GM21576 (cell line): ENCODE measurements around the gene DMXL1.
"Not testable (repeated sequence)": the region's sequence is repeated elsewhere in the genome, so short reads cannot be mapped to it uniquely, and the experiment has no call there.

Experiments used
- ATAC-seq: cut with Tn5 transposase; IDR thresholded peaks from one replicate; pipeline ENCODE4 v1.9.1; 2021; ENCODE audit warnings: mild to moderate bottlenecking, moderate library complexity; ENCODE audit not compliant: unreplicated experiment

The DMXL1 gene

DNA sequence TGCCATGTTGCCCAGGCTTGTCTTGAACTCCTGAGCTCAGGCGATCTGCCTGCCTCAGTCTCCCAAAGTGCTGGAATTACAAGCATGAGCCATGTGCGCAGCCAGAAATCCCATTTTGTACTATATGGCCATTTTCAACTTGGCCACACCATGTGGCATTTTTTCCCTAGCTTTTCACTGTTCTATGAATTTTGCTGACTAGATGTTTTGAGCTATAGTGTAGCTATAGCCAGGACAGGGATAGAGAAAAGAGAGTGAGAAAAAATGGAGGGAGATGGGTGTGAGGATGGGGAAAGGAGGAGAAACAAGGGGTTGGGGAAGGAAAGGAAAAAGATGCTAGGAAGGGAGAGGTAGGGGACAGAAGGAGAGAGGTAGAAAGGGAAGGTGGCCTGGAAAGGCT lies 46.4 kb downstream of the DMXL1 start:
- ATAC-seq: no peak

DNA sequence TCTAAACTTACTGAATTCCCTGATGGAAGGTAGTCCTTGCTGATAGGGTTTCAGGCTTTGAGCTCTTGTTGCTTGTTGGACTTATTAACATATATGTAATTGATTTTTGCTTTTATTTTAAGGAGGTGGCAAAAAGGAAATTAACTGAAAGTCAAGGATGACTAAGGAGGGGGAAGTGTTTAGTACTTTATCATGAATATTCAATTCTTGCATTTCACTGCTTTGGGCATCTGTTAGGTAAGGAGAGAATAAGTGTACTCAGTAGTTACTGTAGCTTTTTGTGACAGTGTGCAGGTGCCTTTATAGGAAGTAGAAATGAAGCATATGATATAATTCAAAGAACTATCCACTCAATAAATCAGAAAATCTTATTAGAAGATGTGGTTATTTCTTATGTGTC lies 47.1 kb downstream of the DMXL1 start:
- ATAC-seq: no peak

DNA sequence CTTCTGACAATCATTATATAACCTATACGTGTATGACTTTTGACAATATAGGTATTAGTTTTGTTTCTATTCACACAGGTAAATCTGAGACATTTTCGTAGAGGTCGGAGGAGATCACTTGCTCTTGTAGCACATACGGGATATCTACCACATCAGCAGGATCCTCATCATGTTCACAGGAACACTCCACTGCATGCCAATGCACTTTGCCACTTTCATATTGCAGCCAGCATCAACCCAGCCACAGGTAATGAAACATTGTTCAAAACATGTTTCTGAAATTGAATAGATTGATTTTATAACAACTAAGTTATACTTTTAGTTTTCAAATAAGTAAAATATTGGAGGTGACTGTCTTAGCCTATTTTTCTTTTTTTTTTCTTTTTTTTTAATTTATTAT lies 50.0 kb downstream of the DMXL1 start:
- ATAC-seq: no peak

DNA sequence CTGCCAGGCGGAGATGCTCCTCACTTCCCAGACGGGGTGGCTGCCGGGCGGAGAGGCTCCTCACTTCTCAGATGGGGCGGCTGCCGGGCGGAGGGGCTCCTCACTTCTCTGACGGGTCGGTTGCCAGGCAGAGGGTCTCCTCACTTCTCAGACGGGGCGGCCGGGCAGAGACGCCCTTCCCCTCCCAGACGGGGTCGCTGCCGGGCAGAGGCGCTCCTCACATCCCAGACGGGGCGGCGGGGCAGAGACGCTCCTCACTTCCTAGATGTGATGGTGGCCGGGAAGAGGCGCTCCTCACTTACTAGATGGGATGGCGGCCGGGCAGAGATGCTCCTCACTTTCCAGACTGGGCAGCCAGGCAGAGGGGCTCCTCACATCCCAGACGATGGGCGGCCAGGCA lies 51.6 kb downstream of the DMXL1 start:
- ATAC-seq: not testable (repeated sequence)

DNA sequence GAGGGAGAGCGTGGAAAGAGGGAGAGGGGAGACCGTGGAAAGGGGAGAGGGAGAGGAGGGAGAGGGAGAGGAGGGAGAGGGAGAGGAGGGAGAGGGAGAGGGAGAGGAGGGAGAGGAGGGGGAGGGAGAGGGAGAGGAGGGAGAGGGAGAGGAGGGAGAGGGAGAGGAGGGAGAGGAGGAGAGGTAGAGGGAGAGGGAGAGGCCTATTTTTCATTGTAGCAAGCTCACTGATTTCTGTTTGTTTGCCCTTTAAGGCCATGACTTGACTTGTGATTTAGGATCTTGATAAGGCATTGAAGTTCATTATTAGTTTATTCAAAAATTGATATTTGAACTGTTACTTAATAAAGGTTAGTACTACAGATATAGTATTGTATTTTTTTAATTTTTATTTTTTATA lies 52.4 kb downstream of the DMXL1 start:
- ATAC-seq: no peak

DNA sequence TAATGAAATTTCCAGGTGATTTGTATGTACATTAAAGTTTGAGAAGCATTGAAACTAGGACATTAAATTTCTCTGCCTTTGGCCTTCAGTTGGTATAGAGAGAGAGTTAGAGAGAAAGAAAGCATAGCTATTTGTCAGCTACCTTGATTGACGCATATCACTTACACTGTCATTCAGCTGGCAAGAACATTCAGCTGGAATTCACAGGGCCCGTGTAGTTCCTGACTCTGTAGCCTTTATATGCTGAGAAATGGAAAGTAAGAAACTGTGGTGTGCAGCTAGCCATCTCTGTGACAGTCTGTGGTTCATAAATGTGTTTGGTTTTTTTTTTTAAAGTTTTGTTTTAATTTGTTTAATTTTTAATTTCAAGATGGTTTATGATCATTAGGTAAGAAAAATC lies 58.9 kb downstream of the DMXL1 start:
- ATAC-seq: no peak

DNA sequence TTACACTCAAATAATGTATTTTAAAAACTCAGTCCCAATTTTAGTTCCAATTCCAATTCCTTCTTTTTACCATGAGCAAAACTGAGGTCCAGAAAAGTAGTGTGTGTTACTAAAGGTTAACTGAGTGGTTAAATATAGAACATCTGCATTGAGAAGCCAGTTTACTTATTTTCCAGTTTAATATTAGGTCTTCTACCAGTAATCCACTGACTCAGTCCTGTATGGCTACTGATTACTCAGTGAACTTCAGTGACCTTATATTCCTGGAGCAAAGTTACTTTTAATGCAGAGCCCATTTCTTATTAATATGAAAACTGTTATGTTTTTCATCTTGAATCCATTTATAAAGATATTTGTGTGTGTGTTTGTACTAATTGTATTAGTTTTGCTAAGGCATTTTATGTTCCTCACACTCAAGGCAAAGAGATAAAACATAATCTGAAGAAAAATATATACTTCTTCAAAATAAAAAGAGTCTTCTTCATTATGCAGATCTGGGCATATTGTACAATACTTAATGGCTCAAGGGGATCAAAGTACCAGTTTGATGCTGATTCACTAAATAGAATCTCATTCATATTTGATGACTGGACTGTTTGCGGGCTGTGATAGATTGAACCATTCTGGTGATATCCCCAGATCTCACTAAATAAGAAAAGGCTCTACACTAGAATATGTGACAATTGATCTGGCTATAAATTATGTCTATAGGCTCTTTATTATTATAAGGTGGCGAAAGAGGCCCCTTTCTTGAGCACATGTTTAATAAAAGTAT lies 60.8 kb downstream of the DMXL1 start:
- ATAC-seq: no peak

DNA sequence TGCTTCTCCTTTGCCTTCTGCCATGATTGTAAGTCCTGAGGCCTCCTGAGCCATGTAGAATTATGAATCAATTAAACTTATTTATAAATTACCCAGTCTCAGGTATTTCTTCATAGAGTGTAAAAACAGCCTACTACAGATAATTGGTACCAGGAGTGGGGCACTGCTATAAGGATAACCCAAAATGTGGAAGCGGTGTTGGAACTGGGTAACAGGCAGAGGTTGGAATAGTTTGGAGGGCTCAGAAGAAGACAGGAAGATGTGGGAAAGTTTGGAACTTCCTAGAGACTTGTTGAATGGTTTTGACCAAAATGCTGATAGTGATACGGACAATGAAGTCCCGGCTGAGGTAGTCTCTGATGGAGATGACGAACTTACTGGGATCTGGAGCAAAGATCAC lies 64.9 kb downstream of the DMXL1 start:
- ATAC-seq: not testable (repeated sequence)

DNA sequence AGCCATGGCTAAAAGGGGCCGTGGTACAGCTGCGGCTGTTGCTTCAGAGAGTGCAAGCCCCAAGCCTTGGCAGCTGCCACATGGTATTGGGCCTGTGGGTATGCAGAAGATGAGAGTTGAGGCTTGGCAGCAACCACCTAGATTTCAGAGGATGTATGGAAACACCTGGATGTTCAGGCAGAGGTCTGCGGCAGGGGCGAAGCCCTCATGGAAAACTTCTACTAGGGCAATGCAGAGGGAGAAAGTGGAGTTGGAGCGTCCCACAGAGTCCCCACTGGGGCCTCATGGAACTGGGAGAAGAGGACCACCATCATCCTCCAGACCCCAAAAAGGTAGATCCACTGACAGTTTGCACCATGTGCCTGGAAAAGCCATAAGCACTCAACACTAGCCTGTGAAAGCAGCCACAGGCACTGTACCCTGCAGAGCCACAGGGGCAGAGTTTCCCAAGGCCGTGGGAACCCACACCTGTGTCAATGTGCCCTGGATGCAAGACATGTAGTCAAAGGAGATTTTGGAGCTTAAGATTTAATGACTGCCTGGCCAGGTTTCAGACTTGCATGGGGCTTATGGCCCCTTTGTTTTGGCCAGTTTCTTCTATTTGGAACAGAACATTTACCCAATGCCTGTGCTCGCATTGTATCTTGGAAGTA lies 65.9 kb downstream of the DMXL1 start:
- no peak for ATAC-seq

DNA sequence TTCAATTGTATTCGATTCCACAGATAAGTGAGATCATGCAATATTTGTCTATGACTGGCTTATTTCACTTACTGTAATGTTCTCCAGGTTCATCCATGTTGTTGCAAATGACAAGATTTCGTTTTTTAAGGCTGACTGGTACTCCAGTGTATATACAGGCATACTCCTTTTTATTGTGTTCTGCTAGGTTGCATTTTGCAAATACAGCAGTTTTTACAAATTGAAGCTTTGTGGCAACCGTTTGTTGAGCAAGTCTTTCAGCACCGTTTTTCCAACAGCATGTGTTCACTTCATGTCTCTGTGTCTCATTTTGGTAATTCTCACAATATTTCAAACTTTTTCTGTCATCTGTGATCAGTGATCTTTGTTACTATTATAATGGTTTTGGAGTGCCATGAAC lies 82.7 kb downstream of the DMXL1 start:
- ATAC-seq: no peak

DNA sequence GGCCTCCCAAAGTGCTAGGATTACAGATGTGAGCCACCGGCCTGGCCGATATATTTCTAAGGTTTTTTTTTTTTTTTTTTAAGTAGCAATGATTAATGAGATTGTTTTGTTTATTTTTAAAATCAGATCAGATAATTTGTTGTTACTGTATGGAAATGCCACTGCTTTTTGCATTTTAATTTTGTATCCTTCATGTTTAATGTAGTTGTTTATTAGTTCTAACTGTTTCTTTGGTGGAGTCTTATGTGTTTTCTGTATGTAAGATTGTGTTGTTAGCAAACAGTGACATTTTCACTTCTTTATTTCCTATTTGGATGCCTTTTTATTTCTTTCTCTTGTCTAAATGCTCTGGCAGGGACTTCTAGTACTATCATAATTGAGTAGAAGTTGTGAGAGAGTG lies 87.3 kb downstream of the DMXL1 start:
- no peak for ATAC-seq

DNA sequence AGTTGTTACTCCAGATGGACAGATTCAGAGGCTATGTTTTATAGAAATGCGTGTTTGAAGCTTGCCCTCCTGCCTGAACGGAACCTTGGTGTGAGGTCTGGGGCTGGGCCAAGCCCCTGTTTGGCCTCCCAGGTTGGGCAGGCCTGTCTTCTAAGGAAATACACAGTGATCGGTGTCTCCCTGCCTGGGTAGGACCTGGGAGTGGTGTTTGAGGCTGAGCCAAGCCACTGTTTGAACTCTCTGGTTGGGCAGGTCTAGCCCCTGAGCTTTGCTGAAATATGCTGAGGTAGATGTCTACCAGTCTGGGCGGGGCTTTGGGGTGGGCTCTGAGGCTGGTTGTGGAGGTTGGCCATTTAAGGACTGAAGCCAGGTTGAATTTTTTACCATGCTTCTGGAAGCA lies 90.5 kb downstream of the DMXL1 start:
- ATAC-seq: no peak

DNA sequence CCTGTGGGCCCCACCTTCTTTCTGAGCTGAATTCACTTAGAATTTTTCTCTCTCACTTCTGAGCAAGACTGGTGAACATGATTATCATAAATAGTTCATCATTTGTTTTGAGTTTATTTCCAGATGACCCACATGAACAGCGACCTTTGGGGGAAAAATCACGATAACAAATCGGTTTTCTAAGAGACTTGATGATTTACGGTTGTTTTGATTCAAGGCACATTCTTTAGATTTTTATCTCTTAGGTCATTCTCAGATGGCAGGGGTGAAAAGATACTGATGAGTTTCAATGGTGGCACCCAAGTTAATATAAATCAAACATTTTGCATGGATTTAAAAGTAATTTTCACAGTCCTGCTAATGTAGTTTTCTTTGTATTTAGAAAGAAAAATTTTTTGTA lies 95.1 kb downstream of the DMXL1 start:
- ATAC-seq: no peak

DNA sequence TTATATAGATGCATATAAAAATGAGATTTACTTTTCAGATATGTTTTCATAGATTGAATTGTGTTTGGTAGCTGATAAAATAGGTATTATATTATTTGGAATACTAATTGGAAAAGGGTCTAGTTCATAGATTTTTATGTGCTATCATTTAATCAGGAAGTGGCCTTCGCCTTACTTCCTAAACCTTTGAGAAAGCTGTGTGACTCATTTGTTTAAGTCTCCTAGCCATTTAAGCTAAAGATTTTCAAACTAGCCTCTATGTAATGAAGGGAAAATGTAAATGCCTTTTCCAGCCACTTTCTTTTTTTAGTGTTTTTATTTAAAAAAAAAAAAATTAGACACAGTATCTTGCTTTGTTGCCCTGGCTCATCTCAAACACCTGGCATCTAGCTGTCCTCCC lies 97.5 kb downstream of the DMXL1 start:
- ATAC-seq: no peak

DNA sequence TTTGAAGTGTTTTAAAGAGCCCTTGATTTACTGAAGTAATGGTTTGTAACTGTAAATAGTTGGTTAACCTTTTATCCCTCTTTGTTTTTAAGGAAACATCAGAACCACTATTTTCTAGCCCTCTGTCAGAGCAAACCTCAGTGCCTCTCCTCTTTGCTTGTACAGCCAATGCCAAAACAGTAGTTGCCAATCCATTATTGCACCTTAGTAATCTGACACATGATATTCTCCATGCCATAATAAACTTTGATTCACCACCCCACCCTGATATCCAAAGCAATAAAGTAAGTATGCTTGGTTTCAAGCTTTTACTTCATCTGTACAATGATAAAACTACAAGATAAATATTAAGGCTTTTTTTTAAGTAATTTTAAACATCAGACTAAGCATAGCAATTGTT lies 100.8 kb downstream of the DMXL1 start:
- ATAC-seq: no peak

DNA sequence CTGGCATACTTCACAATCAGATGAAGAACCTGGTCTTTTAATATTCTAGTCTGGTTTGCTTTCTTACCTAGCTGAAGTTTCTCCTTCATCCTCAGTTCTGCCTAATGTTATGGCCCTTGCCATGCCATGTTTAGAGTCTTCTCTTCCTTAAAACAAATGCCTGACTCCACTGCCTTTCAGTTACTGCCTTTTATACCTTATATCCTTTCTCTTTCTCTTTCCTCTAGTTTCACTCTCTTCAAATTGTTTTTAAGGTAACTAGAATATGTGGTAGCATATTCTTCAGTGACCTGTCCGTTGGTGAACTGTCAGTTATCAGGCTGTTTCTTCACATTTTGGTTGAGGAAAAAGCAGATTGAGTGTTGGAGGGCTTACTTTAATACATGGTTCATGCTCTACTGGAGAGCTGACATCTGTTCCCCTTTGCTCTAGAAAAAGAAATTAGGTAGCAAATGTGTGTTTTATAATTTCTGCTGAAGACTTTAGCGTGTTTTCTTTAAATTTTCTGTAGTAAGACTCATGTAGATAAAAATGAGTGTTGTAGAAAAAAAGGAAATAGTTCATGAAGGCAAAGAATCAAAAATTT lies 103.8 kb downstream of the DMXL1 start:
- ATAC-seq: no peak

DNA sequence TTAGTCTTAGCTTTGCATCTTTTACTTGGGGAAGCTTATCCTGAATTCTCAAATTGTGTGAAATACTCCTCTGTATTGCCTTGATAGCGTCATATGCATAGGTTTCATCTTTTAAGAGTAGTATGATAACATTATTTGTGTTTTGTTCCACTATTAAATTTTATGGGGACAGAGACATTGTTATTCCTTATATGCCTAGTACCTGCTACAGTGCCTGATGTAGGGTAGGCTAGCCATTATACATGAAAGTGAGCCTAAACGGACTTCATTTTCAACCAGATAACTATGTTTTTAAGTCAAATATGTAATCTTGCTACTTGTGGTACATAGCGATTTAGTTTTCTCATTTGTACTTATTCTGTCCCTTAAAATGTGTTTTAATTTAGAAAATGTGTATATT lies 105.9 kb downstream of the DMXL1 start:
- ATAC-seq: no peak

DNA sequence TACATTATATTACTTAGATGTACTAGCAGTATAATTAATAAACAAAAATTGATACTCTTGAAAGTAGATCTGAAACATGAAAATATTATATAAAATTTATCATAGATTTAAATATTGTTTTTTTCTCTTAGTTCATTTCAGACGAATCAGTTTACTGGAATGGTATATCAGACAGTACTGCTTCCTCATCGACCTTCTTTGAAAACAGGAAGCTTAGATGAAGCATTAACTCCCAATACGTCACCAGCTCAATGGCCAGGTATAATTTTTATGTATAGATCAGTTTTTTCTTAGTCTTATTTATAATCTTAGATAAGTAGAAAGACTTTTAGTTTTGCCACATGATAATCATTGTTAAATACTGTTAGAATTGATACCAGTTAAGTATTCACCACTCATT lies 106.3 kb downstream of the DMXL1 start:
- ATAC-seq: no peak

DNA sequence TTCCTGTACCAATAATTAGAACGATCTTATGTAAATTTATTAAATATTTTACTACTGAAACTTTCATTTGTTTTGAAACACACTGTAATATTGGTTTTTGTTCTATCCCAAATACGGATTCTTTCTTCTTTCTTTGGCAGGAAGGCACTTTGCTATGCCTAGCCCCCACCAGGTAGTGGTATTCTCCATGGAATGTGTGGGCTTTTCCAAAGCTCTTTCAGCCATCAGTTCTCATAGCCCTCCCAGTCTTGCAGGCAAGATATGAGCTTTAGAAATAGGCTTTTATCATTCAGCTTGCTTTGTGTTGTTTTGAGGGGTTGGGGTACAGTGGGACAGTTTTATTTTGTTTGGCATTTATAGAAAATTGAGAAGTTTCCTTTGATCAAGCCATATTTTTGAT lies 107.5 kb downstream of the DMXL1 start:
- ATAC-seq: no peak

DNA sequence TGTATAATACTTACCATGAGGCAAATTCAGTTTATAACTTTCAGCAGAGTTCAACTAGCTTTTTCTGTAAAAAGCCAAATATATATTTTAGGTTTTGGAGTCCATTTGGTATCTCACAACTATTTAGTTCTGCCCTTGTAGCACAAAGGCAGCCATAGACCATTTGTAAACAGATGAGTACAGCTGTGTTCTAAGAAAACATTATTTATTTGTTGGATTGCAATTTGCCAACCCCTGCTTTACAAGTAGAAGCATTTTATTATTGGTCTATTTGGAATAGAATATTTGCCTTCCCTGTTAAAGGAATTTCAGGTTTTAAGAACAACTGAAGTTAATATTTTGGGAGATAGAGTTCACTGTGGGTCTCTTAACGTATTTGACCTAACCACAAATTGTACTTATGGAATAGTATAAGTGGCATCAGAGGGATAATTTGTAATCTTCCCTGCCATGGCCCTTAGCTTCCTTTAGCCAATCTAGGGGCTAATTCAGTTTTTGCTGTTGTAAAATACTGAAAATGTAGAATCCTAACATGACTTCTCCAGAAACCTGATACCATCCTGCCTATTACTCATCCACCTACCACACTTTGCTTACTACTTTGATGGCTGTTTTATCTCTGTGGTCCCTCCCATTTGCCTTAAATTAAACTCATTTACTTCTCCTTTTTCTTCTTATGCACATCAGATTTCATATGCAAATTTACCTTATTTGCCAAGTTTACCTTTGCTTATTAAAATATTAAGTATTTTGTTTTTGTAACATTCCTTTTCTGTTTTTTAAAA lies 109.2 kb downstream of the DMXL1 start:
- ATAC-seq: no peak

DNA sequence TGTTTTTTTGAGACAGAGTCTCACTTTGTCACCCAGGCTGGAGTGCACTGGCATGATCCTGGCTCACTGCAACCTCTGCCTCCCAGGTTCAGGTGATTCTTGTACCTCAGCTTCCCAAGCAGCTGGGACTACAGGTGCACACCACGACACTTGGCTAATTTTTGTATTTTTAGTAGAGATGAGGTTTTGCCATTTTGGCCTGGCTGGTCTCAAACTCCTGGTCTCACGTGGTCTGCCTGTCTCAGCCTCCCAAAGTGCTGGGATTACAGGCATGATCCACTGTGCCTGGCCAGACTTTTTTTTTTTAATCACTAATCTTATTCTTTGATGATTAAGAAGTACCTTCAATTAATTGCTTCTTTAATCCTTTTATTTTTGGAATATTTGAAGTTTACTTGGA lies 114.6 kb downstream of the DMXL1 start:
- ATAC-seq: not testable (repeated sequence)
